OCI-LY3 (cell line): Measurements from ENCODE around the gene PGGHG.
"Not testable (repeated sequence)": the region's sequence is repeated elsewhere in the genome, so short reads cannot be mapped to it uniquely, and the experiment has no call there.

Experiments used
- CTCF ChIP-seq: fragments of 200-600, 300-600 bp; sonication (generic); IDR thresholded peaks from 2 replicates; pipeline ENCODE4 v1.5.1; 2014; ENCODE audit warnings: antibody characterized with exemption, low read length, low read depth
- EZH2phosphoT487 ChIP-seq: fragments of 200-600 bp; shearing (Covaris generic); IDR thresholded peaks from 2 replicates; pipeline ENCODE4 v1.6.1; 2018; ENCODE audit warnings: antibody characterized with exemption, mixed run types, low read depth

GRCh38 chr11:268716-269145 lies 20.2 kb upstream of the PGGHG start:
- TF ChIP-seq CTCF, result peak; percentile 24; the same call in 1 of the 2 replicates
- TF ChIP-seq EZH2phosphoT487, result not testable (repeated sequence)
